ENCODE results near the gene MSANTD7. TPM values are rescaled to one million over a fixed set of nuclear protein-coding genes. Genes with fewer than 3 reads are reported as not detected.

MSANTD7 gene
- total and polyA plus RNA-seq, 2 of the 13 experiments (the other 11 are each of a cell fraction or from before 2014, with no cell fraction given): 3.7 to 16.7 TPM

DNA sequence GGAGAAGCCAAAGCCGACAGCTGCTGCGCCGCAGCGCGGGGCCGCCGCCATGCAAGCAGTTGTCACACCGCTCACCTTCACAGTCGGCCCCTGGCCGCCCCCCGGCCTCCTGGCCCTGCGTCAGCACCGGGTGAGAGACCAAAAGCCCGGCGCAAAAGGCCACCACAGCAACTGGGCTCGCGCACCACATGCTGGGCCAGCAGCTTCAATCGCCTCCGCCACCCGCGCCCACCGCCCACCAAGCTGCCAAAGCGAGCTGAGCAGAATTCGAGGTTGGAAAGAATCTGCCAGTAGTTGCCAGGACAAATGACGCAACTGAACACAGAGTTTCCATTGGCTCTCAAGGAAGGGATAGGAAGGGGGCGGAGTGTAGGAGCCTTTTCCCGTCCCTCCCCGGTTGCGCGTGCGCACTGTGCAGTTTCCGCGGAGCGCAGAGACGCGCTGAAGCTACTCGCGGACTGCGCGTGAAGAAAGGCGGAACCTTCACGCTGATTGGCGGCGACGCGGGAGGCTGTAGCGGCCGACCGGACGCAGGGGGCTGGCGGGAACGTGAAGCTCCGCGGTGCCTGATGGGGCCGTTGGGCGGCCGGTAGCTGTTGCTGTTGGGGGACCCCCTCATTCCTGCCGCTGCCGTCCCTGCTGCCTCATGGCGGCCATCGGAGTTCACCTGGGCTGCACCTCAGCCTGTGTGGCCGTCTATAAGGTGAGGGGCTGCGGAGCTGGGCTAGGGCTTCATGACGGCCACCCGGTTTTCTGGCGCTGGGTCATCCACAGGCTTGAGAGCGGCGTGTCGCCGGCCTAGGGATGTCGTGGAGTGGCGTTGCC, at the start of gene MSANTD7, which contains the start of the genes CDNF and HSPA14 (continued):
- TF ChIP-seq KLF11 (CRISPR knock-in tag; IDR thresholded peaks at IDR 0.05) (no peak), FOXA1 (IDR thresholded peaks at IDR 0.05) (no peak), FOXA1 (CRISPR knock-in tag; IDR thresholded peaks at IDR 0.05) (no peak; the same call in 1 of the 2 replicates), KLF12 (CRISPR knock-in tag; IDR thresholded peaks at IDR 0.05; ENCODE audit: borderline replicate concordance) (peak; percentile 69; the same call in 1 of the 2 replicates), CCDC6 (CRISPR knock-in tag; IDR thresholded peaks at IDR 0.05) (no peak), ZNF782 (CRISPR knock-in tag; IDR thresholded peaks at IDR 0.05; ENCODE audit: borderline replicate concordance) (no peak; the same call in 1 of the 2 replicates), SETDB1 (CRISPR knock-in tag; IDR thresholded peaks at IDR 0.05; ENCODE audit: borderline replicate concordance) (no peak), YEATS4 (CRISPR knock-in tag; IDR thresholded peaks at IDR 0.05; ENCODE audit: borderline replicate concordance) (peak; percentile 83; the same call in 1 of the 2 replicates), ZNF543 (CRISPR knock-in tag; IDR thresholded peaks at IDR 0.05) (0 out of 2 replicates have a peak, but pooled peaks have one; percentile 55), JUN (CRISPR knock-in tag; IDR thresholded peaks at IDR 0.05) (no peak; the same call in 1 of the 2 replicates), CHD2 (IDR thresholded peaks at IDR 0.05; ENCODE audit: low read depth, low read length) (peak; percentile 85), ZNF501 (CRISPR knock-in tag; IDR thresholded peaks at IDR 0.05) (peak; percentile 65), FOXK1 (CRISPR knock-in tag; IDR thresholded peaks at IDR 0.05; ENCODE audit: borderline replicate concordance, low read depth) (peak; percentile 67; the same call in 1 of the 2 replicates), ZSCAN22 (CRISPR knock-in tag; IDR thresholded peaks at IDR 0.05) (no peak), HDAC2 (CRISPR knock-in tag; IDR thresholded peaks at IDR 0.05) (peak; percentile 63; the same call in 1 of the 2 replicates), ZNF615 (CRISPR knock-in tag; IDR thresholded peaks at IDR 0.05; ENCODE audit: borderline replicate concordance) (no peak)
- TF ChIP-seq, protein P1, sequence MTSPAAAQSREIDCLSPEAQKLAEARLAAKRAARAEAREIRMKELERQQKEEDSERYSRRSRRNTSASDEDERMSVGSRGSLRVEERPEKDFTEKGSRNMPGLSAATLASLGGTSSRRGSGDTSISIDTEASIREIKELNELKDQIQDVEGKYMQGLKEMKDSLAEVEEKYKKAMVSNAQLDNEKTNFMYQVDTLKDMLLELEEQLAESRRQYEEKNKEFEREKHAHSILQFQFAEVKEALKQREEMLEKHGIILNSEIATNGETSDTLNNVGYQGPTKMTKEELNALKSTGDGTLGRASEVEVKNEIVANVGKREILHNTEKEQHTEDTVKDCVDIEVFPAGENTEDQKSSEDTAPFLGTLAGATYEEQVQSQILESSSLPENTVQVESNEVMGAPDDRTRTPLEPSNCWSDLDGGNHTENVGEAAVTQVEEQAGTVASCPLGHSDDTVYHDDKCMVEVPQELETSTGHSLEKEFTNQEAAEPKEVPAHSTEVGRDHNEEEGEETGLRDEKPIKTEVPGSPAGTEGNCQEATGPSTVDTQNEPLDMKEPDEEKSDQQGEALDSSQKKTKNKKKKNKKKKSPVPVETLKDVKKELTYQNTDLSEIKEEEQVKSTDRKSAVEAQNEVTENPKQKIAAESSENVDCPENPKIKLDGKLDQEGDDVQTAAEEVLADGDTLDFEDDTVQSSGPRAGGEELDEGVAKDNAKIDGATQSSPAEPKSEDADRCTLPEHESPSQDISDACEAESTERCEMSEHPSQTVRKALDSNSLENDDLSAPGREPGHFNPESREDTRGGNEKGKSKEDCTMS (CRISPR knock-in tag; conservative IDR thresholded peaks at IDR 0.05): no peak
- TF ChIP-seq, protein P2, sequence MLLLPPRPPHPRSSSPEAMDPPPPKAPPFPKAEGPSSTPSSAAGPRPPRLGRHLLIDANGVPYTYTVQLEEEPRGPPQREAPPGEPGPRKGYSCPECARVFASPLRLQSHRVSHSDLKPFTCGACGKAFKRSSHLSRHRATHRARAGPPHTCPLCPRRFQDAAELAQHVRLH (CRISPR knock-in tag; IDR thresholded peaks at IDR 0.05; ENCODE audit: borderline replicate concordance, low read depth): no peak
- TF ChIP-seq, protein P3, sequence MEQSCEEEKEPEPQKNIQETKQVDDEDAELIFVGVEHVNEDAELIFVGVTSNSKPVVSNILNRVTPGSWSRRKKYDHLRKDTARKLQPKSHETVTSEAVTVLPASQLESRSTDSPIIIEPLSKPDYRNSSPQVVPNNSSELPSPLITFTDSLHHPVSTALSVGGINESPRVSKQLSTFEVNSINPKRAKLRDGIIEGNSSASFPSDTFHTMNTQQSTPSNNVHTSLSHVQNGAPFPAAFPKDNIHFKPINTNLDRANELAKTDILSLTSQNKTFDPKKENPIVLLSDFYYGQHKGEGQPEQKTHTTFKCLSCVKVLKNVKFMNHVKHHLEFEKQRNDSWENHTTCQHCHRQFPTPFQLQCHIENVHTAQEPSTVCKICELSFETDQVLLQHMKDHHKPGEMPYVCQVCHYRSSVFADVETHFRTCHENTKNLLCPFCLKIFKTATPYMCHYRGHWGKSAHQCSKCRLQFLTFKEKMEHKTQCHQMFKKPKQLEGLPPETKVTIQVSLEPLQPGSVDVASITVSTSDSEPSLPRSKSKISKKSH (CRISPR knock-in tag; IDR thresholded peaks at IDR 0.05; ENCODE audit: borderline replicate concordance): peak; percentile 13; the same call in 1 of the 2 replicates
- TF ChIP-seq, protein P4, sequence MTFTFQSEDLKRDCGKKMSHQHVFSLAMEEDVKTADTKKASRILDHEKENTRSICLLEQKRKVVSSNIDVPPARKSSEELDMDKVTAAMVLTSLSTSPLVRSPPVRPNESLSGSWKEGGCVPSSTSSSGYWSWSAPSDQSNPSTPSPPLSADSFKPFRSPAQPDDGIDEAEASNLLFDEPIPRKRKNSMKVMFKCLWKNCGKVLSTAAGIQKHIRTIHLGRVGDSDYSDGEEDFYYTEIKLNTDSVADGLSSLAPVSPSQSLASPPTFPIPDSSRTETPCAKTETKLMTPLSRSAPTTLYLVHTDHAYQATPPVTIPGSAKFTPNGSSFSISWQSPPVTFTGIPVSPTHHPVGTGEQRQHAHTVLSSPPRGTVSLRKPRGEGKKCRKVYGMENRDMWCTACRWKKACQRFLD (CRISPR knock-in tag; IDR thresholded peaks at IDR 0.05; ENCODE audit: borderline replicate concordance): peak; percentile 66; the same call in 1 of the 2 replicates
- TF ChIP-seq, protein P5, sequence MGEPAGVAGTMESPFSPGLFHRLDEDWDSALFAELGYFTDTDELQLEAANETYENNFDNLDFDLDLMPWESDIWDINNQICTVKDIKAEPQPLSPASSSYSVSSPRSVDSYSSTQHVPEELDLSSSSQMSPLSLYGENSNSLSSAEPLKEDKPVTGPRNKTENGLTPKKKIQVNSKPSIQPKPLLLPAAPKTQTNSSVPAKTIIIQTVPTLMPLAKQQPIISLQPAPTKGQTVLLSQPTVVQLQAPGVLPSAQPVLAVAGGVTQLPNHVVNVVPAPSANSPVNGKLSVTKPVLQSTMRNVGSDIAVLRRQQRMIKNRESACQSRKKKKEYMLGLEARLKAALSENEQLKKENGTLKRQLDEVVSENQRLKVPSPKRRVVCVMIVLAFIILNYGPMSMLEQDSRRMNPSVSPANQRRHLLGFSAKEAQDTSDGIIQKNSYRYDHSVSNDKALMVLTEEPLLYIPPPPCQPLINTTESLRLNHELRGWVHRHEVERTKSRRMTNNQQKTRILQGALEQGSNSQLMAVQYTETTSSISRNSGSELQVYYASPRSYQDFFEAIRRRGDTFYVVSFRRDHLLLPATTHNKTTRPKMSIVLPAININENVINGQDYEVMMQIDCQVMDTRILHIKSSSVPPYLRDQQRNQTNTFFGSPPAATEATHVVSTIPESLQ (CRISPR knock-in tag; conservative IDR thresholded peaks at IDR 0.05): no peak
